Measurements from ENCODE around the gene ACTR3C.

The ACTR3C gene

GRCh38 chr7:150338166-150338829, 15.0 kb upstream of the ACTR3C start:
- no peak for TF ChIP-seq CTCF (IDR thresholded peaks at IDR 0.05; ENCODE audit: extremely low read depth, insufficient read depth, missing control alignments)
- no peak for DNase-seq (ENCODE audit: low spot score)
- in situ Hi-C loops (cut with MboI; ENCODE audit: low pct_unique_long_range_greater_than_20kb, low sequenced_read_pairs, unreplicated experiment): no loop called here

GRCh38 chr7:150337659-150338081, 14.3 kb upstream of the ACTR3C start:
- in situ Hi-C loops (cut with MboI; ENCODE audit: low pct_unique_long_range_greater_than_20kb, low sequenced_read_pairs, unreplicated experiment): no loop called here
- DNase-seq (ENCODE audit: low spot score): no peak
- no peak for TF ChIP-seq CTCF (IDR thresholded peaks at IDR 0.05; ENCODE audit: extremely low read depth, insufficient read depth, missing control alignments)

- DNase-seq (ENCODE audit: low spot score): no peak
- TF ChIP-seq CTCF (IDR thresholded peaks at IDR 0.05; ENCODE audit: extremely low read depth, insufficient read depth, missing control alignments): no peak
- in situ Hi-C loops (cut with MboI; ENCODE audit: low pct_unique_long_range_greater_than_20kb, low sequenced_read_pairs, unreplicated experiment): no loop called here
Observed at GRCh38 chr7:150337179-150337578, 13.8 kb upstream of the ACTR3C start.

- in situ Hi-C loops (cut with MboI; ENCODE audit: low pct_unique_long_range_greater_than_20kb, low sequenced_read_pairs, unreplicated experiment): no loop called here
- DNase-seq (ENCODE audit: low spot score): no peak
- TF ChIP-seq CTCF (IDR thresholded peaks at IDR 0.05; ENCODE audit: extremely low read depth, insufficient read depth, missing control alignments): no peak
Observed at GRCh38 chr7:150336746-150337145, 13.4 kb upstream of the ACTR3C start.

GRCh38 chr7:150335774-150336112, 12.4 kb upstream of the ACTR3C start:
- TF ChIP-seq CTCF (IDR thresholded peaks at IDR 0.05; ENCODE audit: extremely low read depth, insufficient read depth, missing control alignments): no peak
- DNase-seq (ENCODE audit: low spot score): no peak
- in situ Hi-C loops (cut with MboI; ENCODE audit: low pct_unique_long_range_greater_than_20kb, low sequenced_read_pairs, unreplicated experiment): no loop called here

- in situ Hi-C loops (cut with MboI; ENCODE audit: low pct_unique_long_range_greater_than_20kb, low sequenced_read_pairs, unreplicated experiment): no loop called here
- no peak for DNase-seq (ENCODE audit: low spot score)
- TF ChIP-seq CTCF (IDR thresholded peaks at IDR 0.05; ENCODE audit: extremely low read depth, insufficient read depth, missing control alignments): no peak
Observed at GRCh38 chr7:150335108-150335773, 11.9 kb upstream of the ACTR3C start.

Data from GM13977 (cell line).